Neural crest cell (in vitro differentiated cells): ENCODE results near the gene DIDO1. TPM values are rescaled to one million over a fixed set of nuclear protein-coding genes. Genes with fewer than 3 reads are reported as not detected.

ENCODE experiments used
- DNase-seq: peaks from one replicate; pipeline ENCODE4 v3.0.0; 2021; ENCODE audit warnings: low read depth, mixed read lengths, low spot score
- H3K27ac Mint-ChIP-seq: one replicate; pipeline ENCODE4 v1.8.0; 2021; ENCODE audit warnings: mild to moderate bottlenecking, mixed read lengths; ENCODE audit not compliant: unreplicated experiment
- H3K27me3 Mint-ChIP-seq: 2 replicates; pipeline ENCODE4 v1.8.0; 2021; ENCODE audit warnings: low read depth, mild to moderate bottlenecking, mixed read lengths
- H3K36me3 Mint-ChIP-seq: 2 replicates; pipeline ENCODE4 v1.8.0; 2021; ENCODE audit warnings: low read depth, mild to moderate bottlenecking, mixed read lengths
- H3K4me1 Mint-ChIP-seq: 2 replicates; pipeline ENCODE4 v1.8.0; 2021; ENCODE audit warnings: mixed read lengths
- H3K4me3 Mint-ChIP-seq: one replicate; pipeline ENCODE4 v1.8.0; 2021; ENCODE audit warnings: mild to moderate bottlenecking, mixed read lengths
- H3K9me3 Mint-ChIP-seq: 2 replicates; pipeline ENCODE4 v1.8.0; 2021; ENCODE audit warnings: mixed read lengths
- CTCF ChIP-seq: fragments of 200-600 bp; sonication (generic); conservative IDR thresholded peaks from 2 replicates; pipeline ENCODE4 v1.5.0; 2021; ENCODE audit warnings: antibody characterized with exemption, mild to moderate bottlenecking
- total RNA-seq: library from RNA; stranded (reverse); gene quantifications from 2 replicates; pipeline ENCODE4 v1.2.1, GENCODE V29; 2021

Gene DIDO1
- total RNA-seq, 1 donor from 2014 or later, result 72.0 TPM

GRCh38 chr20:62921119-62921687 is 5.1 kb downstream of the DIDO1 start:
- TF ChIP-seq CTCF, result peak; percentile 73
- Mint-ChIP-seq H3K4me1 (peaks cover 72% of the 10 kb centered on the region), H3K27me3 (no peaks in the 10 kb centered on the region), H3K4me3 (peak overlapping the region; percentile 73), H3K27ac (no peak overlapping the region), H3K36me3 (no peaks in the 10 kb centered on the region), H3K9me3 (no peaks in the 10 kb centered on the region)
- peak; percentile 61 for DNase-seq

- Mint-ChIP-seq H3K4me3 (peak overlapping the region; percentile 52), H3K36me3 (no peaks in the 10 kb centered on the region), H3K27me3 (no peaks in the 10 kb centered on the region), H3K27ac (no peak overlapping the region), H3K4me1 (peaks cover 79% of the 10 kb centered on the region), H3K9me3 (no peaks in the 10 kb centered on the region)
- TF ChIP-seq CTCF, result no peak
- no peak for DNase-seq
Observed at GRCh38 chr20:62920039-62920645, 6.2 kb downstream of the DIDO1 start.

GRCh38 chr20:62918831-62919230 is 7.5 kb downstream of the DIDO1 start:
- Mint-ChIP-seq H3K9me3 (no peaks in the 10 kb centered on the region), H3K4me3 (no peak overlapping the region), H3K4me1 (peaks cover 75% of the 10 kb centered on the region), H3K27me3 (no peaks in the 10 kb centered on the region), H3K27ac (no peak overlapping the region), H3K36me3 (no peaks in the 10 kb centered on the region)
- DNase-seq, result no peak
- no peak for TF ChIP-seq CTCF

GRCh38 chr20:62918147-62918546 is 8.2 kb downstream of the DIDO1 start:
- no peaks in the 10 kb centered on the region for H3K9me3 Mint-ChIP-seq
- no peak for DNase-seq
- no peak for TF ChIP-seq CTCF
- H3K27ac Mint-ChIP-seq, result no peak overlapping the region
- no peaks in the 10 kb centered on the region for H3K27me3 Mint-ChIP-seq
- H3K4me1 Mint-ChIP-seq, result peaks cover 74% of the 10 kb centered on the region
- H3K36me3 Mint-ChIP-seq, result no peaks in the 10 kb centered on the region
- peak overlapping the region; percentile 28 for H3K4me3 Mint-ChIP-seq

- Mint-ChIP-seq H3K4me3 (peak overlapping the region; percentile 28), H3K4me1 (peaks cover 73% of the 10 kb centered on the region), H3K27me3 (no peaks in the 10 kb centered on the region), H3K9me3 (no peaks in the 10 kb centered on the region), H3K36me3 (no peaks in the 10 kb centered on the region), H3K27ac (no peak overlapping the region)
- TF ChIP-seq CTCF, result no peak
- no peak for DNase-seq
Observed at GRCh38 chr20:62917720-62918119, 8.6 kb downstream of the DIDO1 start.
